Hematopoietic multipotent progenitor cell treated with erythropoietin and hydrocortisone succinate and interleukin-3 and kit ligand, for 6 days (in vitro differentiated cells): Measurements from ENCODE around the gene DARS1.
"Not testable (repeated sequence)": the region's sequence is repeated elsewhere in the genome, so short reads cannot be mapped to it uniquely, and the experiment has no call there.

Experiments used
- DNase-seq: peaks from one replicate; pipeline ENCODE4 v3.0.0-alpha.2; 2015

DARS1 gene

DNA sequence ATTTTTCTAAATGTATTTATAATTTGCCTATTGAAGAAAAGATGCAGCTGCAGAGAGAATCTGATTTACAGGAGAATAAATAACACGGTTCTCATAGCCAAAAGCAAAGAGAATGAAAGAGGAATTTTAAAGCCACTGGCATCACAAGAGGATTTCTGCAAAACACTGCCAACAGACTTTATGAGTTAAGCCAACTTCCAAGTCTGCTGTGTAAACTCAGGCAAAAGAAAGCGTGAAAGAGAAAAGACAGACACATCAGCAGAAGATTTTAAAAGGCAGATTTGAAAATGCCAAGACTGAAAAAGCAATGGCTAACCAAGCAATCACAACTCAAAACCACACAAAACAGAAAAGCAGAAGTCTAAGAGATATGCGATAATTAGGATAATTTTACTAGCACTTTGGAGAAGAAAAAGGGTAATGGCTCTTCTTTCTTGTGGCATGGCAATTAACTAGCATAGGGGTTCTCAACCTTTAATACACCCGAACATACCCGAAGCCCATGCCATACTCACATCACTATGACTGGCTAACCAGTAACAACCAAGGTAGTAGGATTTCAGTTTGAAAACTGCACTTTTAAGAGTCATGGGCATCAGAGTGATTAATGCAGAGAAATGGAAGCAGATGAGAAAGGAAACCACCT lies 4.9 kb downstream of the DARS1 start:
- DNase-seq = peak; percentile 41

DNA sequence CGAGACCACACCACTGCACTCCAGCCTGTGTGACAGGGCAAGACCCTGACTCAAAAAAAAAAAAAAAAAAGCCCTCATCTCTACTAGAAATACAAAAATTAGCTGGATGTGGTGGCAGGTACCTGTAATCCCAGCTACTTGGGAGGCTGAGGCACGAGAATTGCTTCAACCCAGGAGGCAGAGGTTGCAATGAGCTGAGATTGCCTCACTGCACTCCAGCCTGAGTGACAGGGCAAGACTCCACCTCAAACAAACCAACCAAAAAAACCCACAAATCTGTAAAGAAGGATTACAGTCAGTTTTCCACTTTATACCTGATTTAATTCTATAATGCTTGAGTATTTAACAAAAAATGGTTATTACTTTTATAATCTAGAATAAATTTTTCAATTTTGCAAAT lies 9.7 kb downstream of the DARS1 start:
- DNase-seq = no peak

DNA sequence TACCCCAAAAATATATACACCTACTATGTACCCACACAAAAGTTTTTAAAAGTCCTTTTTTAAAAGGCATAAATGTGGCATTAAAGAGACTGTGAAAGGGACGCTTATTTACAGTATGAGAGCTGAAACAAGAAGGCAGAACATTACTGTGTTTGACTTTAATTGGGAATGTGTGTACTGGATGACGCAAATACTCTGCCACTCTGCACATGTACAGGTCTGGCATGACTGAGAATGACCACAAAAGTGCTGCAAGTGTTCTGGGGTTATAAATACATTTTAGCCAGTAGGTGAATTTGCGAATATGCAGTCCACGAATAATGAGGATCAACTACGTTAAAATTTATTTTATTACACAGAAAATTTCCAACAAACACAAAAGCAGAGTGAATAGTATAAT lies 11.4 kb downstream of the DARS1 start:
- no peak for DNase-seq

DNA sequence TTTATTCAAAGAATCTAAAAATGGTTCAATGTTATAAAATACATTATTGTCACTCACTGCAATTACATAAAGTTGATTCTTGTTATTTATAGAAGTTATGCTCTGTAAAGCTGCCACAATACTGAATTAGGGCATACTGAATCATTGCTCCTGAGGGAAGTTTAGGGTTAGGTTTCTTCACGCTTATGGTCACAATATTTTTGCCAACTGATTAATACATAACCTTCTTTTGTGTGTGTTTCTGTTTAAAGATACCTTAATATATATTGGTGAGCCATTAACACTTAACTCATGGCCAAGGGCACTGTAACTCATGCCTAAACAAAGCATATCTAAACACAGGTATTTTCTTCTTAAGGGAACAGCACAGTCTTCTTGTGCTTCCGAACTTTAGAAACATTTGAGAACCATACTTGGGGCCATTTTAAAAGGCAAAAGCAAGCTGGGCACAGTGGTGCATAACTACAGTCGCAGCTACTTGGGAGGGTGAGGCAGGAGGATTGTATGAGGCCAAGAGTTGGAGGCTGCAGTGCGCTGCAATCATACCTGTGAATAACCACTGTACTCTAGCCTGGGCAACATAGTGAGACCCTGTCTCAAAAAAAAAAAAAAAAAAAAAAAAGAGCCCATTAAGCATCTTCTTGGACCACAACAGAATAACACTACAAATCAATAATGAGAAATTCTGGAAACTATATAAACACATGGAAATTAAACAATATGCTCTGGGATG lies 15.6 kb downstream of the DARS1 start:
- no peak for DNase-seq

DNA sequence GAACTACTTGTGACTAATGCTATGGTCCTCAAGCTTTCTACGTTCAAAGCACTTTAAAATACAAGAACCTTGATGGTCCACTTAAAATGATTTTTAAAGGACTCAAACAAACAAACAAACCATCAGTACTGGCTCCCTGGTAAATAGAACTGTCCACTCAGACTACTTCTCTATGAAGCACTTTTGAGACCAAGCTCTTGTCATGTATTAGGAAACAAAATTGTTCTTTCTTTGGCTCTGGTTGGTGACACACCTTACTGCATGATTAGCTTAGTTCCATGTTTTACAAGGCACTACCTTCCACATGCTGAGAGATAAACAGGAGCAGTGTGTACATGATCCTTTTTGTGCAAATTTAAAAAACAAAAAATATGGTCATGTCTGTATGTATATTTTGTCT lies 19.7 kb downstream of the DARS1 start:
- peak; percentile 16 for DNase-seq

DNA sequence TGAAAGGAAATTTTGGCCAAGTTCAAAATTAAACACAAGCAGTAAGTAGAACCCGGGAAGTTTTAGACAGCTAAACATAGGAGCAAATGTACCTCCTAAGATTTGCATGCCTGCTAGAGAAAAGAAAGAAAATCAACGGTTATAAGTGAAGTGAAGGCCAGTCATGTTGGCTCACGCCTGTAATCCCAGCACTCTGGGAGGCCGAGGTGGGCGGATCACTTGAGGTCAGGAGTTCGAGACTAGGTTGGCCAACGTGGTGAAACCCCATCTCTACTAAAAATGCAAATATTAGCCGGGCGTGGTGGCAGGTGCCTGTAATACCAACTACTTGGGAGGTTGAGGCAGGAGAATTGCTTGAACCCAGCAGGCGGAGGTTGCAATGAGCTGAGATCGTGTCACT lies 21.0 kb downstream of the DARS1 start:
- not testable (repeated sequence) for DNase-seq

DNA sequence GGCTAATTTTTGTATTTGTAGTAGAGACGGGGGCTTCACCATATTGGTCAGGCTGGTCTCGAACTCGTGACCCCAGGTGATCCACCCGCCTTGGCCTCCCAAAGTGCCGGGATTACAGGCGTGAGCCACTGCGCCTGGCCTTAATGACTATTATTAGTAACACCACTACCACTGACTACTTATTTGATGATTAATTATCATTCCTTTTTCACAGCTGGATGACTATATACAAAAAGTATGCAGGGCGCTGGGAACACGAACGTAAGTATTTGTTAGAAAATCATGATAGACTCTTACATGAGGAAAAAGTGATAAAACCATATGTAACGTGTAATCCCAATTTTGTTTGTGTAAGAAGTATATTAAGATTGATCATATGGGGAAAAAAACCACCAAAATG lies 21.6 kb downstream of the DARS1 start:
- DNase-seq = no peak

DNA sequence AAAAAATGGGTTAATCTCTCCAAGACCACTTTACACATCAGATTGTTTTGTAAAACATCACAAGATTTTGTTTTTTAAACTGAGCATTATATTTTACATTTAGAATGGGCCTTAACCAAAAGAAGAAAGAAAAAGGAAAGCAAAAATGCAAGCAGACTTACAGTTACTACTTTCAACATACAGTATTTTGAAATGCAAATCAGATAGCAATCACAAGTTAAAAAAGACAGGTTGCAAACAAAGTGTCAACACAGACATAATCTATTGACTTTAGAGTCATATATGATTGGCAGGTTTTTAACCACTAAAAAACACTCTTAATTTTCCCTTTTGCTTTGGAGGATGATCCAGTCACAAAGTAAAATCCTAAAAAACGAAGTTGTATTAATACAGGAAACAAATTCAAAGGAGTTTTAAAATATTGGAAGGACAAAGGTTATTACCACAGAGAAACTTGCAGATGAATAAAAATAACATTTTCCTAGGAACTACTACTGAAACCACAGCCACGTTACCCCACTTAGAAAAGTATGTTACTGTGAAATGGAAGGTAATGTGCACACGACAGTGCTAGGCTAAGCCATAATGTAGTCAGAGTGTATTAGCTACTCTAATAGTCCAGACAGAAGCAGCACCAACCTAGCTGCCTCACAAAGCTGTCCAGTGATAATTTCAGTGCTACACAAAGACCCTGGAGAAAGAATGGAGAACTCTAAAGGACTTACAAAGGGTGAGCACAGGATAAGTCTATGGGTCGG lies 22.9 kb downstream of the DARS1 start:
- DNase-seq = peak; percentile 38

DNA sequence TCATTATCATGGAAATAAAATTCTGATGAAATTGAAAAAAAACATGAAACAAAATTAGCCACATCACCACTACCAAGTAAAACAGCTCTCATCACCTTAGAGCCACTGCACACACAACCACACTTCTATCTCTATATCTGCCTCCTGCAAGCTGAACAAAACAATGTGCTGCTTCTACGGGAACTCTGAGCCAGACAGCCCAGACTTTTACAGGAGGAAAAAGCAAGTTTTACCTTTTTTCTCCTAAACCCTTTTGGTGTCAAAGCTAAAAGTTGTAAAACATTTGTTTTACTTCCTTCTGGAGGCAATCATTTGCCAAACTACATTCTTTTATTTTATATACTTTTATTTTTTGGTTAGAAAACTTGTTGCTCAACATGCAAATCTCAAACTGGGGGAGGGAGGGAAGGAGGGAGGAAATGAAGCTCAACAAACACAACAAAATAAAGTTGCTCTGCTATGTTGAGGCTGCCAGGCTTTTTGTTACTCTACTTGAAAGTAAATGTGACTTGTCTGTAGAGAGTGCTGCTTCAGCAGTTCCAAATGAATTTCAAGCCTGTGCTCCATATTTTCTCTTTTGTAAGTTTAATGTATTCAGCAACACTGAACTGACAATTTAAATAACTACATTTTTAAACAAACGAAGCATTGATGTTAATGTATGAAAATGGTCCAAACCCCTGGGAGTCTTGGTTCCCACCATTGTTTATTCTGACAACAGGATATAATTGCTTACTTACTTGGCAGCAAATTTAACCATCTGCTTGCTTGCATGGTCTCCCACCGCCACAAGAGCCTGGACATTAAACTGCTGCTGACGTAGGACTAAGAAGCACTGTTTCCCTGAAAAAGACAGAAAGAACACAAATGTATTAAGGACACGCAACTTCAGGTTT lies 24.5 kb downstream of the DARS1 start:
- DNase-seq = peak; percentile 9

DNA sequence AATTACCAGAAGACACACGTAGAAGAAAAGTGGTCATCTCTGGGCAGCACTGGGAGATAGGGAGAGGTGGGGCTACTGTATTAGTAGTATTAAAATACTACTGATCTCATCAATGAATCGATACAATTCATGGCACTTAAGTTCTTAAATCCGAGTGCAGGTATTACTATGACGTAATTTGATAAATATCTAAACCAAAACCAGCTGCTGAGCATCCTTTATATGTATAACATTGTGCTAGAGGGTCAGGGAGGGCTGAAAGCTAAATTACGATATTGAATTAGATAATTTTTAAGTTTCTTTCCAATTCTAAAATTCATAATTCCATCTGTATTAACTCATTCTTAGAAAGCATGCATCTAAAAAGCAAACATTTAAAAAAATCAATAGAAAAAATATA lies 25.3 kb downstream of the DARS1 start:
- DNase-seq = no peak

DNA sequence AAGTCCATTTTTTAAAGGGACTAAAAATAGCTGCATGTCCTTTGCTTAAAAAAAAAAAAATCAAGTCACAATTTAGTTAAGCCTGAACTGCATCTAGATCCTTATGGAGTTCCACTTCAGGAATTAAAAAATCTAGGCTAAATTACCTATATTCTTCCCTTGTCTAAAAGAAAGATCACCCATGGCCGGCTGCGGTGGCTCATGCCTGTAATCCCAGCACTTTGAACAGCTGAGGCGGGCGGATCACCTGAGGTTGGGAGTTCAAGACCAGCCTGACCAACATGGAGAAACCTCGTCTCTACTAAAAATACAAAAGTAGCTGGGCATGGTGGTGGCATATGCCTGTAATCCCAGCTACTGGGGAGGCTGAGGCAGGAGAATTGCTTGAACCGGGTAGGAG lies 26.5 kb downstream of the DARS1 start:
- not testable (repeated sequence) for DNase-seq

DNA sequence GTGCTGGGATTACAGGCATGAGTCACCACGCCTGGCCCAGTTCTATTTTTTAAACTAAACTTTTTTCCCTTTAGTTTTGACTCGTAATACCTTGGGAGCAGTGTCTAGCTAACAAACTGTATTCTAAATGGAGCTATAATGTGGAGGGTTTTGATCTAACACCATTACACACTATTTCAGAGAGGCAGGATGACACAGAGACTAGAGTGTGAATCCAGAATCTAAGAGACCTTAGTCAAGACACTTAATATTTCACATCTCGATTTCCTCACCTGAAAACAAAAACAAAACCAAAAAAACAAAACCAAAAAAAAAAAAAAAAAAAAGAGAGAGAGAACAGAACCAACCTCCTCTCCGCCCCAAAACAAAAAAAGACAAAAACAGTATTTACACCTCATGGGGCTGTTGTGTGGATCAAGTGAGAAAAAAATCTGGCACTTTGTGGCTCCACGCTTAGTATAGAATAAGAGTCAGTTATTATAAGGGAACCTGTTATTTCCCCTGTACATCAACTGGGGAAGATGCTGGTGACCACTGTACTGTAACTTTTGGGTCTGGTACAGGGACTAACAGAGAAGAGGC lies 31.3 kb downstream of the DARS1 start:
- DNase-seq = no peak

DNA sequence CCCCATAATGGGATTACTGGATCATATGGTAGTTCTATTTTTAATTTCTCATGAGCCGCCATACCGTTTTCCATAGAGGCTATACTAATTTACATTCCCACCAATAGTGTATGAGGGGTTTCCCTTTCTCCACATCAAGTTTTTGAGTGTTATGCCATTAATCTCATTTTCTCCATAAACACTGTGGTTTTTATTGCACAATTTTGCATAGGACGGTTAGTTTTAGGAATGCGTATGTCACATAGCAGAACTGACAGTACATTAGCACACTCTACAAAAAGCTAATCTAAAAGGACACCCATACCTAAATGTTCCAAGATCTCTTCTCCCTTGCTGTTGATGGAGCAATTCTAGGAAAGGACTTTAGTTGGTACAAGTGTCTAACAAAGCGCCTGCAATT lies 32.5 kb downstream of the DARS1 start:
- DNase-seq = no peak

DNA sequence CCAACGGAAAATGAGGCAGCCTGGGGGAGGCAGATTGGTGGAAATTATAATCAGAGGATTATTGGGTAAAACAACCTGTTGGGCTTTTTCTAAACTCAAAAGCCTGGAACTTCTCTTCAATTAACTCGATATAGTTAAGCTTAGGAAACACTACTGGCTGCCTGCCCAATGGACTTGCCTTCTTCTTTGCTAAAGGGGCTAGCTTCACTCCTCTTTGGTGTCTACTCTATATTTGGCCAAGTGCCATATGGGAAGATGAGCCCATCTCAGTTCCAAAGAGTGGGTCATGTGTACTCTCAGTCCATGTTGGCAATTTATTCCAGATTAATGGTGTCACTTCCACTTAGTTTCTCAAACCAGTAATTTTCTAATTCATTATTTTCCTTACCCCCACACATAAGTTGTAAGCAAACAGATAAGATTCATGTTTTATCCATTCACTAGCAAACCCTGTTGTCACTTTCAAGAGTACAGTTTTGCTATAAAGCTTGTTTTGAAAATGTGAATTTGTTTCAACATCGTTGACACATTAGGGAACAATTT lies 34.3 kb downstream of the DARS1 start:
- DNase-seq = no peak

DNA sequence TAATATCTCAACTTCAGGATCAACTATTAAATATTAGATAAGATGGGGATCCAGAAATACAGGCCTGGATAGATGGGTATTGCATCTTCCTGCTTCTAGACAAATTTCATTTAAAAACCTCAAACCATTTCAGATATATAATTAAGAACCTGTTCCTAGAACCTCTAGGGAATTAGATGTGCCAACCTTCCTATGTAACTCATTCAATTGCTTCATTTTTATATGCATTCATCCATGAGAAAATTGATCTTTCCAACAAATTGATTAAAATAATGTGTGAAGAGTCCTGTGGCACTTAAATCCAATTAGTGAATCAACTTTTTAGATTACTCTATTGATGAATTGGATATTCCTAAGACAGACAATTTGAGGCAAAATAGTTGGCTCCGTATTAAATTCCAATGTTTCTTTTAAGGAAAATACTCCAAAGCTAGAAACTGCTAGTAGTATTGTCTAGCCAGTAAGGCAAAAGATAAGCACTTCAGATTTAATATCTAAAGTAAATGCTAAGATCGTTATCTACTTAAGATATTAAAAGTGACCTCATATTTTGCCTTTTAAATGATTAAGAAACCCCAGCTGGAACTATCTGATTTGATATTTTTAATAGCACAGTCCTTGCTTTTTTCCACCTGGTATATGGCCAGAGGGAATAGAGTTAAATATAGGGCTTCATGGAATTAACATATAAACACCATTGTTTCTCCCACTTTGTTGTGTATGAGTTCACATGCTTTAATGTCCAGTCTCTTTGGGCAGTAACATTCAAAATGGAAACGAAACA lies 35.8 kb downstream of the DARS1 start:
- DNase-seq = no peak

DNA sequence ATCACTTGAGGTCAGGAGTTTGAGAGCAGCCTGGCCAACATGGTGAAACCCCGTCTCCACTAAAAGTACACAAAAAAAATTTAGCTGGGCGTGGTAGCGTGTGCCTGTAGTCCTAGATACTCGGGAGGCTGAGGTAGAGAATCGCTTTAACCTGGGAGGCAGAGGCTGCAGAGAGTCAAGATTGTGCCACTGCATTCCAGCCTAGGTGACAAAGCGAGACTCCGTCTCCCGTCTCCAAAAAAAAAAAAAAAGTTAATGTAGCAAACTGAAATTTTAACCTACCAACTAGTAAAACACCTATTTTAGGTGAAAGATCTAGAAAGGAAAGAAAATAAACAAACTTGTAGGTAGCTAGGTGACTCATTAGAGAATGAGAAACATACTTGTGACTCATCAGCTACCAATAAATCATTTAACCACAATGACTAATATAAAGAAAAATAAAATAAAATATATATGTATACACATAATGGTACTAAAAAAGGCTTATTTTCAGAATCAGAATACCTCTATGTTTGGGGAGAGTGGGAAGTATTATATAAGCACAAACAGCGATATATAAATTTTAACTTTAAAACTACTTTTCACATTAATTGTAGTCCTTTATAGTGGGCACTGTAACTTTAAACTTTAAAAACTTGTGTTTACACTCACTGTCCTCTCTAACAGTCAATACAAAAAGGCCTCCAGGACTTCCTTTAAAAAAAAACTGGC lies 36.6 kb downstream of the DARS1 start:
- no peak for DNase-seq

DNA sequence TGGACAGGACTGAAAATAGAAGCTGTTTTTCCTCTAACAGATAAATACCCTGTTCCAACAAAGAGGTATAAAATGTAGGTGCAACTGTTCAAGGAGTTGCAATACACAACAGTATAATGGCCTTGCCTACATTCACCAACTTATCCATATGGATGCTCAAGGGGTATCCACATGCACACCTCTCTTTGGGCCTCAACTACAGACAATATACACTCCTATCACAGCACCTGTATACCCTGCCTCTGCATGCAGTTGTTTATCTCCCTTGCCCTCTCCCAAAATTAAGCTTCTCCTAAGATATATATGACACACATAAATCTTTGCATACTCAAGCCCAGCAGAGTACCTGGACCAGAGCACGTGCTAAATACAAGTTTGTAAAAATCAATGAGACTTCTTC lies 37.3 kb downstream of the DARS1 start:
- no peak for DNase-seq

DNA sequence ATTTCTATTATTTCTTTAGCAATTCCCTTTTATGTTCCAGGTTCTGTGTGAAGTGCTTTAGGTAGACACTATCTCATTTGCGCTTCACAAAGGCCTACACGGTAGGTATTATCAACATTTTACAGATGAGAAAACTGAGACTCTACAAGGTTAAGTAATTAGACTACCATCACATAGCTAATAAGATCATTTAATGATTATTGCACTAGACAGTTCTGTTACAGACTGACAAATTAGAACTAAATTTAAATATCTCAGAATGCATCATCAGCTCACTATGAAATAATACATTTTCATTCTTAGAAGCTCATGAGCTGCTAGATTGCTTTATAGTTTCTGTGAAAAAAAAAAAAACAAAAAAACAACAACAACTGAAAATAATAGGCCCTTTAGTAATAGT lies 37.9 kb downstream of the DARS1 start:
- no peak for DNase-seq

DNA sequence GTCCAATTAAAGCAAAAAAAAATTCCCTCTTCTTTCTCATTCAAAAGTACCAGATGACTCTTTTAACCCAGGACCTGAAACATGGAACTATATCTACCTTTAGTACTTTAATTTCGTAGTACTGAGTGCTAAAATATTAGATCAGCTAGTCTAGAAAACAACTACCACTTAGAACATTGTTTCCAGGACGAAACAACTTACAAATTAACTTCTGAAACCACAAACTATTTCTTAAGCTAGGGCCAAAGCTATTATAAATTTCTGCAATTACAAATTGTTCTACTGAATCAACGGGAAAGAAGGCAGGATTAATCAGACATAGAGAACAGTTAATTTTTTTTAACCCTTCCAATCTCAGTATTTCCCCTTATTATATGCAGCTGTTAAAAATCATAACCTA lies 39.9 kb downstream of the DARS1 start:
- no peak for DNase-seq

DNA sequence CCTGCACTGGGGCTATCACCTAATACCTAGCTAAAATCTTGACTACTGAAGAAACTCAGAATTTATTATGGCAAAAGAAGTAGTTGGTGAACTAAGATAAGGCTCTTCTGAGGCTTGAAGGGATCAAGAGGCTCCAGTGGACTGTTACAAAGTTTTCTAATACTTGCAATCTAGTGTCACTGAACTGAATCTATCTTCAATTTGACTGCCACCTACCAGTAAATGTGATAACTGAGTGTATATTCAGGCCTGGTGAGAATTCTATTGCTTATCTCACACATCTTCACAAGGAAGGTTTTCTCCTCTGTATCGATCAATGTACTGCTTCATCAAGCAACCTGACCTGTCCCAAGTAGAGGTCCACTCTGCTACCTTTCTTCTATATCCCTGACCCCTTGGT lies 40.8 kb downstream of the DARS1 start:
- peak; percentile 23 for DNase-seq
